ENCODE measurements around the gene BRAP.

Gene BRAP

DNA sequence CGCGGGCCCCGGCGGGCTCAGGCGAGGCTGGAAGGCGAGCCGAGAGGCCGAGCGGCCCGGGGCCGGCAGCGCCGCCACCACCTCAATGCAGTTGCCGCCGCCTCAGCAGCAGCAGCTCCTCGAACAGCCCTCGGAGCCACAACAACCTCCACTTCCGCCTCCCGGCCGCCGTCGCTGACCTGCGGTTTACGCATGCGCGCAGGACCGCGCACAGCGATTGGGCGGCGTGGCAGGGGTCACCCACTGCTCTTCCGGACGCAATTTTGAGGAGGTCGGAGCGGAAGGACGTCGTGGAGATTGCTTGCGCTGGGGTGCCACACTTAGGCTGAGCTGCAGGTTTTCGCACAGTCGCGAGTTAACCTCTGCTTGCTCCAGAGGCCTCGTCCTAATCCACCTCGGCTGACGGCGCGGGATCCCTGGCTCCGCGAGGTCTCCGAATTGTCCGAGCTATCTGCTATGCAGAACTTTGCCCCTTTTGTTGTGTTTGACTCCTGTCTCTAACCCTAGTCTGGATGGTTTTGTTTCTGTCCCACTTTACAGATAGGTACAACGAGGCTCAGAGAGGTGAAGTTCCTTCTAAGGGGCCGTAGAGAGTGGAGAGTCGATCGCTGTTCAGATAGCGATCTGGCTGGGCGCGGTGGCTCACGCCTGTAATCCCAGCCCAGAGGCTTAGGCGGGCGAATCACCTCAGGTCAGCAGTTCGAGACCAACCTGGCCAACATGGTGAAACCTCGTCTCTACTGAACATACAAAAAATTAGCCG lies at the start of gene BRAP, which contains the start of gene ACAD10 (continued):
- TF ChIP-seq, protein P1, sequence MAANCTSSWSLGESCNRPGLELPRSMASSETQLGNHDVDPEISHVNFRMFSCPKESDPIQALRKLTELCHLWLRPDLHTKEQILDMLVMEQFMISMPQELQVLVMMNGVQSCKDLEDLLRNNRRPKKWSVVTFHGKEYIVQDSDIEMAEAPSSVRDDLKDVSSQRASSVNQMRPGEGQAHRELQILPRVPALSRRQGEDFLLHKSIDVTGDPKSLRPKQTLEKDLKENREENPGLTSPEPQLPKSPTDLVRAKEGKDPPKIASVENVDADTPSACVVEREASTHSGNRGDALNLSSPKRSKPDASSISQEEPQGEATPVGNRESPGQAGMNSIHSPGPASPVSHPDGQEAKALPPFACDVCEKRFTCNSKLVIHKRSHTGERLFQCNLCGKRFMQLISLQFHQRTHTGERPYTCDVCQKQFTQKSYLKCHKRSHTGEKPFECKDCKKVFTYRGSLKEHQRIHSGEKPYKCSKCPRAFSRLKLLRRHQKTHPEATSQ (tag by site-specific recombination; IDR thresholded peaks at IDR 0.05) = 0 out of 2 replicates have a peak, but pooled peaks have one; percentile 29
- TF ChIP-seq YY1 (tag by site-specific recombination; IDR thresholded peaks at IDR 0.05) (no peak), ZNF768 (tag by site-specific recombination; IDR thresholded peaks at IDR 0.05) (peak; percentile 47; the same call in 1 of the 2 replicates), ZNF76 (tag by site-specific recombination; IDR thresholded peaks at IDR 0.05; ENCODE audit: borderline replicate concordance, low read depth) (0 out of 2 replicates have a peak, but pooled peaks have one; percentile 17), RBAK (tag by site-specific recombination; IDR thresholded peaks at IDR 0.05) (no peak), ZNF664 (tag by site-specific recombination; IDR thresholded peaks at IDR 0.05) (no peak), ZNF623 (tag by site-specific recombination; IDR thresholded peaks at IDR 0.05) (no peak)
- TF ChIP-seq, protein P2, sequence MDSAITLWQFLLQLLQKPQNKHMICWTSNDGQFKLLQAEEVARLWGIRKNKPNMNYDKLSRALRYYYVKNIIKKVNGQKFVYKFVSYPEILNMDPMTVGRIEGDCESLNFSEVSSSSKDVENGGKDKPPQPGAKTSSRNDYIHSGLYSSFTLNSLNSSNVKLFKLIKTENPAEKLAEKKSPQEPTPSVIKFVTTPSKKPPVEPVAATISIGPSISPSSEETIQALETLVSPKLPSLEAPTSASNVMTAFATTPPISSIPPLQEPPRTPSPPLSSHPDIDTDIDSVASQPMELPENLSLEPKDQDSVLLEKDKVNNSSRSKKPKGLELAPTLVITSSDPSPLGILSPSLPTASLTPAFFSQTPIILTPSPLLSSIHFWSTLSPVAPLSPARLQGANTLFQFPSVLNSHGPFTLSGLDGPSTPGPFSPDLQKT (IDR thresholded peaks at IDR 0.05; ENCODE audit: borderline replicate concordance, low read depth, low read length) = no peak; the same call in 1 of the 2 replicates

DNA sequence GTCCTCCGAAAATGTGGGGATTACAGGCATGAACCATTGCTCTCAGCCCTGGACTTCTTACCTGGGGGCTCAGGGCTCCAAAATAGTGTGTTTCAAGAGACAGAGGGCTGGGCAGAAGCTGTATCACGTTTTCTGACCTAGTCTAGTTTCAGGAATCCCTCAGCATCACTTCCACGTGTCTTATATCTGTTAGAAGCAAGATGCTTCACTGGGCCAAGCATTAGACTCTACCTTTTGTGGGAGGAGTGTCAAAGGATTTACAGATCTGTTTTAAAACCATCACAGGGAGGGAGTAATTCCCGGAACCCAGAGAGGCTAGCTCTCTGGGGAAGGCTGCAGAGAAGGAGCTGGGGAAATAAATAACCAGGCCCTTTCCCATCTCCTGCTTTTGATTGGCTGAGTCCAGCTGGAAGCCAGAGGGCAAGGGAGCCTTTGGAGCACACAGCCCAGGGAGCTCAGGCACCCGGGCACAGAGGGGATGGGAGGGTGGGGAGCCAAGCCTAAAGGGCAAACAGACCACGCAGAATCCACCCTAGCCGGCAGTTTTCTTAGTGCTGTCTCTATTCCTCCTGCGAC lies 47.7 kb upstream of the BRAP start:
- TF ChIP-seq, protein P3, sequence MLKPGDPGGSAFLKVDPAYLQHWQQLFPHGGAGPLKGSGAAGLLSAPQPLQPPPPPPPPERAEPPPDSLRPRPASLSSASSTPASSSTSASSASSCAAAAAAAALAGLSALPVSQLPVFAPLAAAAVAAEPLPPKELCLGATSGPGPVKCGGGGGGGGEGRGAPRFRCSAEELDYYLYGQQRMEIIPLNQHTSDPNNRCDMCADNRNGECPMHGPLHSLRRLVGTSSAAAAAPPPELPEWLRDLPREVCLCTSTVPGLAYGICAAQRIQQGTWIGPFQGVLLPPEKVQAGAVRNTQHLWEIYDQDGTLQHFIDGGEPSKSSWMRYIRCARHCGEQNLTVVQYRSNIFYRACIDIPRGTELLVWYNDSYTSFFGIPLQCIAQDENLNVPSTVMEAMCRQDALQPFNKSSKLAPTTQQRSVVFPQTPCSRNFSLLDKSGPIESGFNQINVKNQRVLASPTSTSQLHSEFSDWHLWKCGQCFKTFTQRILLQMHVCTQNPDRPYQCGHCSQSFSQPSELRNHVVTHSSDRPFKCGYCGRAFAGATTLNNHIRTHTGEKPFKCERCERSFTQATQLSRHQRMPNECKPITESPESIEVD (tag by site-specific recombination; IDR thresholded peaks at IDR 0.05) = no peak
- no peak for TF ChIP-seq SP2 (tag by site-specific recombination; IDR thresholded peaks at IDR 0.05)
- no peak for TF ChIP-seq ZSCAN23 (tag by site-specific recombination; IDR thresholded peaks at IDR 0.05)
- TF ChIP-seq, protein P4, sequence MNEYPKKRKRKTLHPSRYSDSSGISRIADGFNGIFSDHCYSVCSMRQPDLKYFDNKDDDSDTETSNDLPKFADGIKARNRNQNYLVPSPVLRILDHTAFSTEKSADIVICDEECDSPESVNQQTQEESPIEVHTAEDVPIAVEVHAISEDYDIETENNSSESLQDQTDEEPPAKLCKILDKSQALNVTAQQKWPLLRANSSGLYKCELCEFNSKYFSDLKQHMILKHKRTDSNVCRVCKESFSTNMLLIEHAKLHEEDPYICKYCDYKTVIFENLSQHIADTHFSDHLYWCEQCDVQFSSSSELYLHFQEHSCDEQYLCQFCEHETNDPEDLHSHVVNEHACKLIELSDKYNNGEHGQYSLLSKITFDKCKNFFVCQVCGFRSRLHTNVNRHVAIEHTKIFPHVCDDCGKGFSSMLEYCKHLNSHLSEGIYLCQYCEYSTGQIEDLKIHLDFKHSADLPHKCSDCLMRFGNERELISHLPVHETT (tag by site-specific recombination; IDR thresholded peaks at IDR 0.05) = no peak
- no peak for TF ChIP-seq ZNF221 (tag by site-specific recombination; IDR thresholded peaks at IDR 0.05; ENCODE audit: borderline replicate concordance)
- TF ChIP-seq KLF10 (tag by site-specific recombination; IDR thresholded peaks at IDR 0.05) = no peak
- TF ChIP-seq, protein P5, sequence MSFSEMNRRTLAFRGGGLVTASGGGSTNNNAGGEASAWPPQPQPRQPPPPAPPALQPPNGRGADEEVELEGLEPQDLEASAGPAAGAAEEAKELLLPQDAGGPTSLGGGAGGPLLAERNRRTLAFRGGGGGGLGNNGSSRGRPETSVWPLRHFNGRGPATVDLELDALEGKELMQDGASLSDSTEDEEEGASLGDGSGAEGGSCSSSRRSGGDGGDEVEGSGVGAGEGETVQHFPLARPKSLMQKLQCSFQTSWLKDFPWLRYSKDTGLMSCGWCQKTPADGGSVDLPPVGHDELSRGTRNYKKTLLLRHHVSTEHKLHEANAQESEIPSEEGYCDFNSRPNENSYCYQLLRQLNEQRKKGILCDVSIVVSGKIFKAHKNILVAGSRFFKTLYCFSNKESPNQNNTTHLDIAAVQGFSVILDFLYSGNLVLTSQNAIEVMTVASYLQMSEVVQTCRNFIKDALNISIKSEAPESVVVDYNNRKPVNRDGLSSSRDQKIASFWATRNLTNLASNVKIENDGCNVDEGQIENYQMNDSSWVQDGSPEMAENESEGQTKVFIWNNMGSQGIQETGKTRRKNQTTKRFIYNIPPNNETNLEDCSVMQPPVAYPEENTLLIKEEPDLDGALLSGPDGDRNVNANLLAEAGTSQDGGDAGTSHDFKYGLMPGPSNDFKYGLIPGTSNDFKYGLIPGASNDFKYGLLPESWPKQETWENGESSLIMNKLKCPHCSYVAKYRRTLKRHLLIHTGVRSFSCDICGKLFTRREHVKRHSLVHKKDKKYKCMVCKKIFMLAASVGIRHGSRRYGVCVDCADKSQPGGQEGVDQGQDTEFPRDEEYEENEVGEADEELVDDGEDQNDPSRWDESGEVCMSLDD (tag by site-specific recombination; IDR thresholded peaks at IDR 0.05) = no peak
- TF ChIP-seq, protein P2 (IDR thresholded peaks at IDR 0.05; ENCODE audit: borderline replicate concordance, low read depth, low read length) = no peak
- no peak for TF ChIP-seq ZNF266 (tag by site-specific recombination; IDR thresholded peaks at IDR 0.05; ENCODE audit: low read depth)
- TF ChIP-seq ZNF341 (tag by site-specific recombination; IDR thresholded peaks at IDR 0.05; ENCODE audit: low read depth) = no peak
- CTCF ChIA-PET = interaction anchor here (0.6 to 0.7 kb wide), 2 partner anchors 16 to 20 kb away, joined by 3 to 7 read pairs; no protein-coding TSS in a partner anchor
- H3K4me1 ChIP-seq (ENCODE audit: control insufficient read depth, insufficient read depth, low read length) = no peaks in the 10 kb centered on the region; the same call in 1 of the 2 replicates
- POLR2A ChIA-PET = interaction anchor here (0.5 kb wide), 1 partner anchor 69 kb away, joined by 5 read pairs; no protein-coding TSS in a partner anchor
- H3K9me3 ChIP-seq (ENCODE audit: control insufficient read depth, insufficient read depth, low read depth, low read length) = no peaks in the 10 kb centered on the region
- H3K27ac ChIP-seq (ENCODE audit: extremely low read depth, low read depth, low read length) = no peak overlapping the region
- H3K36me3 ChIP-seq (ENCODE audit: control insufficient read depth in 2 of 2, insufficient read depth in 1 of 2, low read length in 2 of 2) = peaks cover 12 to 27% of the 10 kb centered on the region in 2 experiments; a peak in 2 of 3 replicates
- no peak overlapping the region for H3K4me3 ChIP-seq (ENCODE audit: low read depth, low read length)
